Activated T-helper 1 cell treated with anti-CD3 and anti-CD28 coated beads, Interleukin-12 subunit alpha, Interleukin-12 subunit beta, Interleukin-2, Interleukin-4 antibody, amounts not matched to agents 30 ng/mL and 10 ng/mL and 1 ng/mL, durations not matched to agents 14 hours and 24 hours and 36 hours (primary cell): ENCODE results near the gene NAXD. TPM values are rescaled to one million over a fixed set of nuclear protein-coding genes. Genes with fewer than 3 reads are reported as not detected.

Experiments used
- DNase-seq: peaks from one replicate; pipeline ENCODE4 v3.0.0; 2021; ENCODE audit warnings: low spot score
- H3K27ac Mint-ChIP-seq: one replicate; pipeline ENCODE4 v1.8.0; 2021; ENCODE audit warnings: mild to moderate bottlenecking, mixed read lengths
- H3K27me3 Mint-ChIP-seq: one replicate; pipeline ENCODE4 v1.8.0; 2022; ENCODE audit warnings: mild to moderate bottlenecking, moderate library complexity, mixed read lengths; ENCODE audit not compliant: insufficient read depth
- H3K36me3 Mint-ChIP-seq: one replicate; pipeline ENCODE4 v1.8.0; 2021; ENCODE audit warnings: low read depth, mixed read lengths
- H3K4me1 Mint-ChIP-seq: one replicate; pipeline ENCODE4 v1.8.0; 2021; ENCODE audit warnings: low read depth, mixed read lengths
- H3K4me3 Mint-ChIP-seq: one replicate; pipeline ENCODE4 v1.8.0; 2021; ENCODE audit warnings: mild to moderate bottlenecking, moderate library complexity, mixed read lengths
- H3K9me3 Mint-ChIP-seq: one replicate; pipeline ENCODE4 v1.8.0; 2021; ENCODE audit warnings: mixed read lengths
- intact Hi-C: fragments of 100-400 bp; cut with micrococcal nuclease; formaldehyde crosslinking; loops from one replicate; pipeline ENCODE4 v1.15.1; 2024
- total RNA-seq: library from RNA; stranded (reverse); gene quantifications from 2 replicates; pipeline ENCODE4 v1.2.3, GENCODE V29; 2022

The NAXD gene
- total RNA-seq, 1 donor from 2014 or later = 22.0 TPM

DNA sequence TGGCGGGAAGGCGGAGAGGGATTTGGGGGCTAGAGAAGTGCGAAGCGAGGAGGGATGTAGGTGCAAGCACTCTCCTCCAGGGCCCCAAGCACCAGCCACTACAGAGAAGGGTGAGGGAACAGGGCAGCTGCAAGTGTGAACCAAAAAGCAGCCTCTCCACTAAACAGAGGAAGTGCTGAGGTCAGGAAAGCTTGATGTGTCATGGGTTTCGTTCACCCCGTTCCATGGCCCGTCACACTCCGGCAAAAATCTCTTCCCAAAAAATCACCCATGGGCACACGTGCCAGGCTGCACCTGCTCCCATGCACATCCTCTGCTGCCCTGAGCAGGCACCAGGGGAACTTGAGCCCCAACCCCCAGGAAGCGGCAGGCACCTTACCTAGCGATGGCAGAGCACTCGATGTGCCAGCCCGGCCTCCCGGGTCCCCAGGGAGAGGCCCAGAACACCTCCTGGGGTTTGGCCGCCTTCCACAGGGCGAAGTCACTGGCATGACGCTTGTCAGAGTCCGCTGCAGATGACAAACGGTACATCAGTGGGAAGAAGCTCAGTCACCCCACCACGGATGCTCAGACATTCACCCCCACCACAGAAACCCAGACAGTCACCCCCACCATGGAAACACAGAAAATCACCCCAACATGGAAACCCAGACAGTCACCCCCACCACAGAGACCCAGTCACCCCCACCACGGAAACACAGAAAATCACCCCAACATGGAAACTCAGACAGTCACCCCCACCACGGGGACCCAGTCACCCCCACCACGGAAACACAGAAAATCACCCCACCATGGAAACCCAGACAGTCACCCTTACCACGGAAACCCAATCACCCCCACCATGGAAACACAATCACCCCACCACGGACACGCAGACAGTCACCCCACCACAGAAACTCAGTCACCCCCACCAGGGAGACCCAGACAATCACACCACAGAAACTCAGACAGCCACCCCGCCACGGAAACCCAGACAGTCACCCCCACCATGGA, 61.5 kb downstream of the NAXD start:
- no peak for DNase-seq
- H3K27ac Mint-ChIP-seq = peak overlapping the region; percentile 78
- H3K4me1 Mint-ChIP-seq = peaks cover 17% of the 10 kb centered on the region
- H3K36me3 Mint-ChIP-seq = peaks cover 65% of the 10 kb centered on the region
- H3K27me3 Mint-ChIP-seq = no peaks in the 10 kb centered on the region
- H3K4me3 Mint-ChIP-seq = no peak overlapping the region
- H3K9me3 Mint-ChIP-seq = no peaks in the 10 kb centered on the region
- intact Hi-C loops = no loop called here

DNA sequence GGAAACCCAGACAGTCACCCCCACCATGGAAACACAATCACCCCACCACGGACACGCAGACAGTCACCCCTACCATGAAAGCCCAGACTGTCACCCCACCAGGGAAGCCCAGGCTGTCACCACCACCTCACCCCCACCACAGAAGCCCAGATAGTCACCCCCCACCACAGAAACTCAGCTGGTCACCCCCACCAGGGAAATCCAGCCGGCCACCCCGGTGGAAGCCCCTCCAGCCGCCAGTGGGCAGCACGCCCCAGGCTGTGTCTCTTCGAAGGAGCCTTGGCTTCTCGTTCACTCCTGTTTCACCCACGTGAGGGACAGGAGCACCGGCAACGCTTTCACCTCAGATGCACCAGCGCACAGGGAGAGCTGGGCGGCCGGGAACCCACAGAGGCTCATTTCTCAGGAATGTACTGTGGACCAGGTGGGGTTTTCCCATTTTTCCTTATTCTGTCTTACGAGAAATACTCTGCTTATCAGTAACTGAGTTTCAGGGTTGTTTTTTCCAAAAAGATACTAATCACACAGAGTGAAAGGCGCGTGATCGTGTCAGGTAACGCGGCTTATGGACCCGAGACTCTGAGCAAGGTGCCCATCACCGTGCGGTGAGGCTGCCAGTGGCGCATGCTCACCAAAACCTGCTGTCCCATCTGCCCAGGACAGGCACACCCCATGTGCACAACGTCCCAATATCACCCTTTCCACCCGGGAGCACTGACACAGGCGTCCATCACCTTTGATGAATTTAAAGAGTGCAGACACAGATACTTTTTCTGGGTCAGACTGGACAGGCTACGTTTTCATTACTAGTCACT, 62.6 kb downstream of the NAXD start:
- intact Hi-C loops = no loop called here
- Mint-ChIP-seq H3K4me1 (peaks cover 12% of the 10 kb centered on the region), H3K27me3 (no peaks in the 10 kb centered on the region), H3K27ac (peak overlapping the region; percentile 47), H3K4me3 (no peak overlapping the region), H3K36me3 (peaks cover 58% of the 10 kb centered on the region), H3K9me3 (no peaks in the 10 kb centered on the region)
- no peak for DNase-seq

DNA sequence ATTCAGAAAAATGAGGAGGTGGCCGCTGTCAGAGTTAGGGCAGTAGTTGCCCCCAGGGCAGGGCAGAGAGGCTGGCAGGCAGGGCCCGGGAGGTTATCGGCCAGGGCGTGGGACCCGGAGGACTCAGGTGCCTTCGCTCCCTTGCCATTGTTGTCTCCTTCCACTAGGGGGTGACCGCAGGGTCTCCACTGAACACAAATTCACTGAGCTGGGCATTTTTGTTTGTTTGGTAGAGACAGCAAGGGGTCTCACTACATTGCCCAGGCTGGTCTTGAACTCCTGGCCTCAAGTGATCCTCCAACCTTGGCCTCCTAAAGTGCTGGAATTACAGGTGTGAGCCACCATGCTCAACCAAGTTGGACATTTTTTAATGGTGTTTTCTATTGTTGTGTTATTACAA, 65.5 kb downstream of the NAXD start:
- Mint-ChIP-seq H3K27ac (no peak overlapping the region), H3K9me3 (no peaks in the 10 kb centered on the region), H3K4me3 (no peak overlapping the region), H3K4me1 (peaks cover 12% of the 10 kb centered on the region), H3K36me3 (peaks cover 52% of the 10 kb centered on the region), H3K27me3 (no peaks in the 10 kb centered on the region)
- intact Hi-C loops = no loop called here
- DNase-seq = no peak

DNA sequence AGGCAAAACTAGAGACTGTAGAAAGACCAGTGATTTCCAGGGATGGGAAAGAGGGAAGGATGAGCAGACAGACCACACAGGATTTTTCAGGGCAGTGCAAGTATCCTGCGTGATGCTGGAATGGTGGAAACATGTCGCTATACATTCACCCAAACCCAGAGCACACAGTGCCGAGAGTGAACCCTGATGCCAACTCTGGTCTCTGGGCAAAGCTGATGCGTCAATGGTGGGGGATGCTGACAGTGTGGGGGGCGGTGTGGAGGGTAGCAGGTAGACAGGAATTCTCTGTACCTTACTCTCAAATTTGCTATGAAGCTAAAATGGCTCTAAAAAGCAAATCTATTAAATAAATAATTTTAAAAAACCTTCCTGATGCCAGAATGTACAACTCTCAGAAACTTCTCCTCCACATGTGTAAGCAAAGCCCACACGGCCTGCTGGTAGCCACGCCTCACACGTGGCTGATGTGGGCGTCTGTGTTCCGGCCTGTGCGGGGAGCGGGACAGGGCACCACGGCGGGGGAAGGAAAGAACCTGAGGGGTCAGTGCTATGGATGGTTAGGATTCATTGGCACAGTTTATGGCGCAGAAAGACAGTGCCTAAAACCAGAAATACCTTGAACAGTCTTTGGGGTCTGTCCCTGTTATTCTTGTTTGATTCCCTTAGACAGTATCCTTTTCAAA, 66.7 kb downstream of the NAXD start:
- H3K27ac Mint-ChIP-seq = no peak overlapping the region
- H3K36me3 Mint-ChIP-seq = peaks cover 43% of the 10 kb centered on the region
- no peak overlapping the region for H3K4me3 Mint-ChIP-seq
- H3K9me3 Mint-ChIP-seq = no peaks in the 10 kb centered on the region
- DNase-seq = no peak
- peaks cover under 1% of the 10 kb centered on the region for H3K4me1 Mint-ChIP-seq
- intact Hi-C loops = loop anchor here (2.0 kb wide), 1 partner anchor 23 kb away; no protein-coding TSS in a partner anchor
- no peaks in the 10 kb centered on the region for H3K27me3 Mint-ChIP-seq

DNA sequence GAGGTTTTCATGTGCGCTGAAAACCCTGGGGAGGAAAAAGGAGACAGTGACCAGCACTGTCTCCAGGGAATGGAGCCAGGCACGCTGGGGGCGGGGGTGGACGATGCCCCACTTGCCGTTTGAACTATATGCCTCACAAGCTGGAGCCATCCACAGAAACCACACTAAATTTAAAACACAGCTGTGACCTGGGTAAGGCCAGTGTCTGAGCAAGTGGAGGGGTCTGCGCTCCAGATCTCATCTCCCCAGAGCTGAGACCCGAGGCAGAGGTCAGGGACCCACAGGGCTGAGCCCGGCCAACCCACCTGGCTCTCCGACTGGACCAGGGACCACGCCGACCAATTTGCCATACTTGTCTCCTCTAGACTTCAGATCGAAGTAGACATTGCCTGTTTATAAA, 67.4 kb downstream of the NAXD start:
- no peaks in the 10 kb centered on the region for H3K4me1 Mint-ChIP-seq
- H3K27me3 Mint-ChIP-seq = no peaks in the 10 kb centered on the region
- H3K4me3 Mint-ChIP-seq = no peak overlapping the region
- no peak overlapping the region for H3K27ac Mint-ChIP-seq
- no peaks in the 10 kb centered on the region for H3K9me3 Mint-ChIP-seq
- DNase-seq = no peak
- peaks cover 39% of the 10 kb centered on the region for H3K36me3 Mint-ChIP-seq
- intact Hi-C loops = loop anchor here (1.0 to 2.0 kb wide), 3 partner anchors 22 to 137 kb away; no protein-coding TSS in a partner anchor

DNA sequence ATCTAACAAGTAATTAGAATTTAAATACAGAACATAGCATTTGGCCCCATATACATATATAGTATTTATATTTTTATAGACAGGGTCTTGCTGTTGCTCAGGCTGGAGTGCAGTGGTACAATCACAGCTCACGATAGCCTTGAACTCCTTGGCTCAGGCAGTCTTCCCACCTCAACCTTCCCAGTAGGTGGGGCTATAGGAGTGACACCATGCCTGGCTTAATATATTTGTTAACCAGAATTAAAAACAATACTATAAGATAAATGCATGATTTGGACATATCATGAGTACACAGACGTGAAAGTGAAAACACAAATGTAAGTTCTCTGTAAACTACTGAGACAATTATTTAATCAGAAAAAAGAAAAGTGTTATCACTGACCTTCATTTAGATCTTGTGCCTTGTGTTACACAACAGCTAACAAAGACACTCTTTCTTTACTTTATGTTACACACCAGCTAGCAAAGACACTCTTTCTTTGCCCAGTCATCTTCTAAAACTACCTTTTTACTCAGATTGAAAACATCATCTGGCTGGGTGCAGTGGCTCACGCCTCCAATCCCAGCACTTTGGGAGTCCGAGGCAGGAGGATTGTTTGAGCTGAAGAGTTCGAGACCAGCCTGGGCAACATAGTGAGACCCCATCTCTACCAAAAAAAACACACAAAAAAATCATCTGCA, 68.0 kb downstream of the NAXD start:
- H3K36me3 Mint-ChIP-seq = peaks cover 35% of the 10 kb centered on the region
- intact Hi-C loops = loop anchor here (1.0 to 2.0 kb wide), 3 partner anchors 21 to 136 kb away; no protein-coding TSS in a partner anchor
- DNase-seq = no peak

DNA sequence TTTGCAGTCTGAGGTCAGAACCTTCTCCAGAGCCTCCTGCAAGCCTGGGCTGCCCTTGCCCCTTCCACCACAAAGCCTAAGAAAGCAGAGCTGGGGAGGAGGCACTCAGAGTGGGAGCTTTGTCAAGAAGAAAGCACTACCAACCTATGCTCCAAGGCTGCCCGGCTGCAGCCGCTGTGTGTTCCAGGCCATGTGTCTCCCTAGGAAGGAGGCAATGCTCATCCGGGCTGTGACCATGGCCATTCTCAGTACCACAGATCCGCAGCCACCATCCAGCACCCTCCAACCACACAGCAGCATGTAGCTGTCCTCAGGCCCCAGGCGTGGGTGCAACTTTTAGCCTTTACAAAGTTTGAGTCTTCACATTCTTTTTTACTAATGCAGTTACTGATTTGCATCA, 68.6 kb downstream of the NAXD start:
- H3K36me3 Mint-ChIP-seq = peaks cover 30% of the 10 kb centered on the region
- no peak overlapping the region for H3K27ac Mint-ChIP-seq

More for the DNA sequence above, 68.0 kb downstream of the NAXD start:
- Mint-ChIP-seq H3K27me3 (no peaks in the 10 kb centered on the region), H3K4me1 (no peaks in the 10 kb centered on the region), H3K9me3 (no peaks in the 10 kb centered on the region), H3K27ac (no peak overlapping the region), H3K4me3 (no peak overlapping the region)

DNA sequence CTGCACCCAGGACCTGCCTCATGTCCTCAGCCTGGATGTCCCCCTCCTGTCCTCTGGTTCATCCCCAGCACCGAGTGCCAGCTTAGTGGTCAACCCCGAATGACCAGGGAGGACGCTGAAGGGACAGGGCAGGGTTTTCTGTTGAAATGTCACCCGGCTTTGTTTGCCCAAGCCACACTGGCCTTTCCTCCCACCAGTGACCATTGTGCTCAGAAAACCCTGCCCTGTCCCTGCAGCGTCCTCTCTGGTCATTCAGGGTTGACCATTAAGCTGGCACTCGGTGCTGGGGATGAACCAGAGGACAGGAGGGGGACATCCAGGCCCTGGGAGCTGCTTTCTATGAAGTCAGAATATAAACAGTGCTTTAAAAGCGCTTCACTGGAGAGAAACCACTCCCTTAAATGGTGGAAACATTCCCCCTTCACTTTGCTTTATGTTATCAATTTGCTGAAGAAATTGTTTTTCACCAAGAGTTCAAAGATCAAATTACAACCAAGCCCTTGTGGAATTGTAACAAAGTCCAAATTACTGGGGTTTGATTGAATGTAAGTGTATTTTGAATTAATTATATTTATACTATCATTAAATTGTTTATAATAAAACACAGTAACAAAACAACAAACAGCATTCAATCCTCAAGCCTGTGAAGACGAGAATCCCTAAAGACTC, 69.2 kb downstream of the NAXD start:
- Mint-ChIP-seq H3K36me3 (peaks cover 27% of the 10 kb centered on the region), H3K27ac (no peak overlapping the region), H3K9me3 (no peaks in the 10 kb centered on the region), H3K27me3 (no peaks in the 10 kb centered on the region), H3K4me1 (no peaks in the 10 kb centered on the region), H3K4me3 (no peak overlapping the region)
- intact Hi-C loops = no loop called here
- DNase-seq = no peak

More for the DNA sequence above, 68.6 kb downstream of the NAXD start:
- Mint-ChIP-seq H3K4me1 (no peaks in the 10 kb centered on the region), H3K27me3 (no peaks in the 10 kb centered on the region), H3K4me3 (no peak overlapping the region), H3K9me3 (no peaks in the 10 kb centered on the region)
- intact Hi-C loops = loop anchor here (1.0 to 2.0 kb wide), 3 partner anchors 21 to 135 kb away; no protein-coding TSS in a partner anchor
- DNase-seq = no peak

DNA sequence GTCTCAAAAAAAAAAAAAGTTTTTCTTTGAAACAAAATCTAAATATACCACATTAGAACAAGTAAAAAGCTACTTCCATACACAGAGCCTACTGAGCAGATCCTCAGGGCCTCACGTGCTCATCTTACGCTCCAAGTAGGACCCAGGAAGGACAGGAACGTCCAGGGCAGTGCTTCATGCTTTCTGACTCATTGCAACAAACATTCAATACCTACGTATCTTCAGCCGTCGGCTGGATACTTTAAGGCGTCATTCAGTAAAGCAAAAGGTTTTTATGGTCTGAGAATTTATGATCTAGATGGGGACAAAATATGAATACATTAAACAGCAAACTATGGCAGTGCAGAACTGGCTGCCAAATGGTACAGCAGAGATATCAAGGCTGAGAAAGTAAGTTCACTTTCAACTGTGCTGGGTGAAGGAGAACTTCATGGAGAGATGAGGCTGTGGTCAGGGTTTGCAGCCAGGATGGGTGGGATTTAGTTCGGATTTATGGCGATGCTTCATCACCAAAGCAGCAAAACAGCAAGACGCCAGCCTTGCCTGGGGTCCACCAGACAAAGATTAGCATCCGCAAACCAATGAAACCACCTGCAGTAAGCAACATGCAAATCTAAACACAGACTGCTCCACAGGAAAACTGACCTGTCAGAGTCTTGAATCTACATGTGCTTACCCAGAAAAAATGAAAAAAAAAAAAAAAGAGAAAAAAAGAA, 70.1 kb downstream of the NAXD start:
- peaks cover 24% of the 10 kb centered on the region for H3K36me3 Mint-ChIP-seq
- no peaks in the 10 kb centered on the region for H3K27me3 Mint-ChIP-seq
- no peak overlapping the region for H3K27ac Mint-ChIP-seq
- no peaks in the 10 kb centered on the region for H3K4me1 Mint-ChIP-seq
- no peaks in the 10 kb centered on the region for H3K9me3 Mint-ChIP-seq
- H3K4me3 Mint-ChIP-seq = no peak overlapping the region
- intact Hi-C loops = no loop called here
- no peak for DNase-seq

DNA sequence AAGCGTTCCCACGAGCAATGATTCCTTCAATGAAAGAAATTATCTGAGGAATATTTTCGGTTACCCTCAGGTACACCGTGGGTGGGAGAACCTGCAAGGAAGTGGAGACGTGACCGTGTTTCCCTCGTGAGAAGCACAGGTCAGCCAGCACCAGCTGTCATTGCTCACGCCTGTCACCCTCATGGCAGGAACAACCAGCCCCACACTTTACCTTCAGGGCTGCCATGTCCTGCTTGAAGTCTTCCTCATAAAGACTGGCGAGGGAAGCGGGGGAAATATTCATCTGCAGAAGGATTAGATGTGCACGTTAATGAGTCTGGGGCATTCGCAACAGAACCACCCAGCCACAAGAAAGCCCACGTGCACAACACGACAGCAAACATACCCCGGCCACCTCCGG, 72.4 kb downstream of the NAXD start:
- Mint-ChIP-seq H3K27ac (no peak overlapping the region), H3K4me3 (no peak overlapping the region), H3K27me3 (no peaks in the 10 kb centered on the region), H3K36me3 (peaks cover 16% of the 10 kb centered on the region), H3K4me1 (no peaks in the 10 kb centered on the region), H3K9me3 (no peaks in the 10 kb centered on the region)
- DNase-seq = no peak
- intact Hi-C loops = no loop called here

DNA sequence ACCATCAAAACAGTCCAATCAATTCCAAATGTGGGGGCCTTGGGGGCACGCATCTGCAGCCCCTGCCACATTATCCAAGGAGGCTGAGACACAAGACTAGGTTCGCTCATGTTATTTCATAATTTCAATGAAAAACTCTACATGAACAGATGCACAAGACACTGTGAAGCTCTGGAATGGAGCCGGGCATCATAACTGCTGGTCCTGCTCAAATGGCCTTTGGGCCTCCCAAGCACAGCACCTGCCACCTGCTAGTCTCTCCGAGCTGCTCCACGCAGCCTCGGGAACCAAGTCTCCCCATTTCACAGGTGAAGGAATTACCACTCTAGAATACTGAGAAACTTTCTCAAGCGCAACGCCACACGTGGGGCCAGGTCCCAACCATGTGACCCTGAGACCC, 73.7 kb downstream of the NAXD start:
- Mint-ChIP-seq H3K36me3 (peaks cover 14% of the 10 kb centered on the region), H3K27ac (no peak overlapping the region), H3K4me3 (no peak overlapping the region), H3K27me3 (no peaks in the 10 kb centered on the region), H3K4me1 (no peaks in the 10 kb centered on the region), H3K9me3 (no peaks in the 10 kb centered on the region)
- DNase-seq = no peak
- intact Hi-C loops = no loop called here
